Sciatic nerve (tissue), 2 donors: ENCODE results near the gene MED27. TPM values are rescaled to one million over a fixed set of nuclear protein-coding genes. Genes with fewer than 3 reads are reported as not detected.

ENCODE experiments used
- ATAC-seq: fragments of 200-7000 bp; cut with Tn5 transposase; one replicate; pipeline ENCODE4 v1.9.1; 2020; ENCODE audit warnings: mild to moderate bottlenecking, moderate library complexity
- DNase-seq: peaks from one replicate; pipeline ENCODE4 v3.0.0-alpha.2; 2020; ENCODE audit warnings: low spot score
- intact Hi-C: fragments of 100-400 bp; cut with DNase I; formaldehyde crosslinking; loops from one replicate; pipeline ENCODE4 v1.14.2; 2022
- total RNA-seq: library from RNA; stranded (reverse); fragmentation: NEBNext Ultra II Directional; extraction: Animal tissue kit (Norgen Biotek cat#: 25700); gene quantifications from one replicate; pipeline ENCODE4 v1.2.1, GENCODE V29; 2021
- donor health status: DM: no; HTN: no; CAD: no.
- donor health status: DM: no; HTN: no; CAD: no.

The MED27 gene
- total RNA-seq, 1 donor from 2014 or later, result 15.9 TPM

- ATAC-seq, result no peak
- intact Hi-C loops, result no loop called here
Observed at GRCh38 chr9:131854896-131855613, 224.6 kb downstream of the MED27 start.

GRCh38 chr9:131854334-131854733, 225.3 kb downstream of the MED27 start:
- no peak for DNase-seq
- intact Hi-C loops, result no loop called here
- peak; percentile 79 for ATAC-seq

More at GRCh38 chr9:131854896-131855613, 224.6 kb downstream of the MED27 start:
- DNase-seq, result no peak

- DNase-seq, result no peak
- intact Hi-C loops, result no loop called here
Observed at GRCh38 chr9:131853434-131853833, 226.2 kb downstream of the MED27 start.

GRCh38 chr9:131851414-131851813, 228.3 kb downstream of the MED27 start:
- DNase-seq (no peak), ATAC-seq (no peak)
- intact Hi-C loops, result loop anchor here (1.0 kb wide), 1 partner anchor 30 kb away; no protein-coding TSS in a partner anchor

More at GRCh38 chr9:131853434-131853833, 226.2 kb downstream of the MED27 start:
- no peak for ATAC-seq

- ATAC-seq (no peak), DNase-seq (no peak)
- intact Hi-C loops, result loop anchor here (10.0 kb wide), 1 partner anchor 255 kb away; no protein-coding TSS in a partner anchor
Observed at GRCh38 chr9:131849391-131849790, 230.3 kb downstream of the MED27 start.

GRCh38 chr9:131848570-131849160, 231.0 kb downstream of the MED27 start:
- DNase-seq (no peak), ATAC-seq (no peak)
- intact Hi-C loops, result loop anchor here (10.0 kb wide), 1 partner anchor 254 kb away; no protein-coding TSS in a partner anchor

GRCh38 chr9:131847665-131848354, 231.9 kb downstream of the MED27 start:
- no peak for DNase-seq

GRCh38 chr9:131845305-131846298, 234.1 kb downstream of the MED27 start:
- DNase-seq (no peak), ATAC-seq (no peak)
- intact Hi-C loops, result loop anchor here (10.0 kb wide), 1 partner anchor 251 kb away; no protein-coding TSS in a partner anchor

More at GRCh38 chr9:131847665-131848354, 231.9 kb downstream of the MED27 start:
- no peak for ATAC-seq
- intact Hi-C loops, result loop anchor here (10.0 kb wide), 1 partner anchor 253 kb away; no protein-coding TSS in a partner anchor

GRCh38 chr9:131844745-131845118, 234.9 kb downstream of the MED27 start:
- ATAC-seq (no peak), DNase-seq (no peak)
- intact Hi-C loops, result loop anchor here (10.0 kb wide), 1 partner anchor 250 kb away; no protein-coding TSS in a partner anchor

GRCh38 chr9:131843989-131844744, 235.5 kb downstream of the MED27 start:
- intact Hi-C loops, result loop anchor here (10.0 kb wide), 1 partner anchor 249 kb away; no protein-coding TSS in a partner anchor
- ATAC-seq (no peak), DNase-seq (no peak)

GRCh38 chr9:131841765-131842318, 237.8 kb downstream of the MED27 start:
- ATAC-seq, result no peak
- DNase-seq, result no peak
- intact Hi-C loops, result loop anchor here (10.0 kb wide), 1 partner anchor 247 kb away; no protein-coding TSS in a partner anchor

- no peak for DNase-seq
- ATAC-seq, result no peak
- intact Hi-C loops, result loop anchor here (10.0 kb wide), 1 partner anchor 246 kb away; no protein-coding TSS in a partner anchor
Observed at GRCh38 chr9:131840751-131841702, 238.6 kb downstream of the MED27 start.

- ATAC-seq (no peak), DNase-seq (no peak)
Observed at GRCh38 chr9:131840220-131840619, 239.4 kb downstream of the MED27 start.

GRCh38 chr9:131839281-131840084, 240.2 kb downstream of the MED27 start:
- intact Hi-C loops, result loop anchor here (10.0 kb wide), 1 partner anchor 245 kb away; no protein-coding TSS in a partner anchor
- DNase-seq, result no peak
- ATAC-seq, result peak; percentile 66

More at GRCh38 chr9:131840220-131840619, 239.4 kb downstream of the MED27 start:
- intact Hi-C loops, result loop anchor here (10.0 kb wide), 1 partner anchor 245 kb away; no protein-coding TSS in a partner anchor
